Peyer's patch (tissue), 4 donors: ENCODE data around the gene RECK.

Experiments
- POLR2A ChIP-seq, 2 donors: fragments of 450-650 bp; IDR thresholded peaks; one replicate each; pipeline ENCODE4 v1.5.1; 2017; ENCODE audit warnings: antibody characterized with exemption in 2 of 2, mild to moderate bottlenecking in 2 of 2, moderate library complexity in 2 of 2
- TF ChIP-seq, protein P1 (sequence below), 6 experiments: fragments of 450-650 bp in 4 of 6; fragments of 200-600 bp in 2 of 6; sonication (generic) in 1 of 6; IDR thresholded peaks; one replicate each; pipeline ENCODE4 v1.5.1; 2017 to 2019; ENCODE audit warnings: antibody characterized with exemption in 6 of 6, mild to moderate bottlenecking in 3 of 6, moderate library complexity in 1 of 6

DNA sequence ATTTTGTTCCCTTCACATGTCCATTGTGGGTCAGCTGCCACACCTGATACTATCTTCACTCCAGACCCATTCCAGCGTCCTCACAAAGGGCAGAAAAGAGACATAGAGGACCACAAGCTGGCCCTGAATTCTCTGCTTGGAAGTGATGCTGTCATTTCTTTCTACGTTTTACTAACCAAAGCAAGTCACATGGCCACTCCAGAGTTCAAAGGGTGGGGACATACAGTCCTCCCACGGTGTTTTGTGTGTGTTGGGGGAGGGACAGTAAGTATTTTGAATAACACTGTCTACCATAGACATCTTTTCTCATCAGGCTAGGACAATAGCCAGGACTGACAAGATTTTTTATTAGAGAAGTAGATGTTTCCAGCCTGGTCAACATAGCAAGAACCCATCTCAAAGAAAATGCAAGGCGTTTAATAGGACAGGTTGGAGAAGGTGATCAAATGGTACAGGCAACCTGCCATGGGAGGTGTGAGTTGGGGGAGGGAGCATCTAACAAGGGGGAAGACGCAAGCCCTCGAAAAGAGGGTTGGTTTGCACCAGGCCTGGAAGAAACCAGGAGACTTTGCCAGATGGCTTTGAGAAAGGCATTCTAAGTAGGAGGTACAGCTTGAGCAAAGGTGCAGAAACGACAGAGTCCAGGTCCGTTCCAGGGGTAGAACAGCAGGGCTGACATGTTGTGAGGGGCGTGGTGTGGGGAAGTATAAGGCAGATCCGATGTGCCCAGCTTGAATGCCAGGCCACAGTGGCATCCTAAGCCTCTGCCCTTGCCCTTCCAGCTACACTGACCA is 88.5 kb downstream of the RECK start:
- TF ChIP-seq, protein P1, sequence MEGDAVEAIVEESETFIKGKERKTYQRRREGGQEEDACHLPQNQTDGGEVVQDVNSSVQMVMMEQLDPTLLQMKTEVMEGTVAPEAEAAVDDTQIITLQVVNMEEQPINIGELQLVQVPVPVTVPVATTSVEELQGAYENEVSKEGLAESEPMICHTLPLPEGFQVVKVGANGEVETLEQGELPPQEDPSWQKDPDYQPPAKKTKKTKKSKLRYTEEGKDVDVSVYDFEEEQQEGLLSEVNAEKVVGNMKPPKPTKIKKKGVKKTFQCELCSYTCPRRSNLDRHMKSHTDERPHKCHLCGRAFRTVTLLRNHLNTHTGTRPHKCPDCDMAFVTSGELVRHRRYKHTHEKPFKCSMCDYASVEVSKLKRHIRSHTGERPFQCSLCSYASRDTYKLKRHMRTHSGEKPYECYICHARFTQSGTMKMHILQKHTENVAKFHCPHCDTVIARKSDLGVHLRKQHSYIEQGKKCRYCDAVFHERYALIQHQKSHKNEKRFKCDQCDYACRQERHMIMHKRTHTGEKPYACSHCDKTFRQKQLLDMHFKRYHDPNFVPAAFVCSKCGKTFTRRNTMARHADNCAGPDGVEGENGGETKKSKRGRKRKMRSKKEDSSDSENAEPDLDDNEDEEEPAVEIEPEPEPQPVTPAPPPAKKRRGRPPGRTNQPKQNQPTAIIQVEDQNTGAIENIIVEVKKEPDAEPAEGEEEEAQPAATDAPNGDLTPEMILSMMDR (IDR thresholded peaks at IDR 0.05) = no peak
- TF ChIP-seq POLR2A (IDR thresholded peaks at IDR 0.05) = no peak
